ENCODE measurements around the gene ARHGAP45. TPM values are rescaled to one million over a fixed set of nuclear protein-coding genes. Genes with fewer than 3 reads are reported as not detected.
"Not testable (repeated sequence)": the region's sequence is repeated elsewhere in the genome, so short reads cannot be mapped to it uniquely, and the experiment has no call there.

The ARHGAP45 gene
- total RNA-seq, 1 experiment from 2014 or later, result 0.57 TPM

DNA sequence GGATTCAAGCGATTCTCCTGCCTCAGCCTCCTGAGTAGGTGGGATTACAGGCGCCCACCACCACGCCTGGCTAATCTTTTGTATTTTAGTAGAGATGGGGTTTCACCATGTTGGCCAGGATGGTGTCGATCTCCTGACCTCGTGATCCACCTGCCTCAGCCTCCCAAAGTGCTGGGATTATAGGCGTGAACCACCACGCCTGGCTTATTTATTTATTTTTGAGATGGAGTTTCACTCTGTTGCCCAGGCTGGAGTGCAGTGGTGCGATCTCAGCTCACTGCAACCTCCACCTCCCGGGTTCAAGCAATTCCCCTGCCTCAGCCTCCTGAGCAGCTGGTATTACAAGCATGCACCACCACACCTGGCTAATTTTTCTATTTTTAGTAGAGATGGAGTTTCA, 47.8 kb downstream of the ARHGAP45 start:
- DNase-seq (ENCODE audit: low read depth), result not testable (repeated sequence)

DNA sequence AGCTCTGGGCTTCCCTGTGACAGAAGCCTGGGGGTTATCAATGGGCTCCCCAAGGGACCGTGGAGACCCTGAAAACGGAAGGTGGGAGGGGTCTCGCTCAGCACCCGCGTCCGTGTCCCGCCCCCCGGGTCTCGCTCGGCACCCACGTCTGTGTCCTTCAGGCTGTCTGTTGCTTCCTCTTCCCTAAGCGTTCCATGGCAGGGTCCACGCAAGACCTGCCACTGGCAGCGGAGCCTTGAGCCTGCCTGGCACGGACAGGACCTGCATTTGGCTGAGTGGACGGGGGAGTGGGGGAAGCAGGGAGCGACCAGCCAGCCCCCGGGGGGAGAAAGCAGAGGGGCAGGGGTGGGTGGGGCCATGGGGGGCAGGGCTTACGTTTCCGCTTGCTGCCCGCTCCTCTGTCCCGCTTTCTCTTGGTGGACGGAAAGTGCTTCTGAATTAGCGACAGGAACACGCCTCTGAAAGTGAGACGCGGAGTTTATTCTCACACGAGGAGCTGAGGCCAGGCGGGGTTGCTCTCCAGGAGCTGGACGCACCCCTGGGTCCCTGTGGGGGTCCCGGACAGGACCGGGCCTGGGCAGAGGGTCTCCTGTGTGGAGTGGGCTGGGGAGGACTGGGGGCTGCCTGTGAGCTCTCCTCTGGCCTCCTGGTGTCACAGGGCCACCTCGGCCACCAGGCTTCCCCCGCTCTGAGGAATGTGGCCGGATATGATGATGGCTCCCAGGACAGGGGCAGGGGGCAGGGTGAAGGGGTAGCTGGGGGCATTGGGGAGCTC, 48.9 kb downstream of the ARHGAP45 start:
- DNase-seq (ENCODE audit: low read depth), result no peak

DNA sequence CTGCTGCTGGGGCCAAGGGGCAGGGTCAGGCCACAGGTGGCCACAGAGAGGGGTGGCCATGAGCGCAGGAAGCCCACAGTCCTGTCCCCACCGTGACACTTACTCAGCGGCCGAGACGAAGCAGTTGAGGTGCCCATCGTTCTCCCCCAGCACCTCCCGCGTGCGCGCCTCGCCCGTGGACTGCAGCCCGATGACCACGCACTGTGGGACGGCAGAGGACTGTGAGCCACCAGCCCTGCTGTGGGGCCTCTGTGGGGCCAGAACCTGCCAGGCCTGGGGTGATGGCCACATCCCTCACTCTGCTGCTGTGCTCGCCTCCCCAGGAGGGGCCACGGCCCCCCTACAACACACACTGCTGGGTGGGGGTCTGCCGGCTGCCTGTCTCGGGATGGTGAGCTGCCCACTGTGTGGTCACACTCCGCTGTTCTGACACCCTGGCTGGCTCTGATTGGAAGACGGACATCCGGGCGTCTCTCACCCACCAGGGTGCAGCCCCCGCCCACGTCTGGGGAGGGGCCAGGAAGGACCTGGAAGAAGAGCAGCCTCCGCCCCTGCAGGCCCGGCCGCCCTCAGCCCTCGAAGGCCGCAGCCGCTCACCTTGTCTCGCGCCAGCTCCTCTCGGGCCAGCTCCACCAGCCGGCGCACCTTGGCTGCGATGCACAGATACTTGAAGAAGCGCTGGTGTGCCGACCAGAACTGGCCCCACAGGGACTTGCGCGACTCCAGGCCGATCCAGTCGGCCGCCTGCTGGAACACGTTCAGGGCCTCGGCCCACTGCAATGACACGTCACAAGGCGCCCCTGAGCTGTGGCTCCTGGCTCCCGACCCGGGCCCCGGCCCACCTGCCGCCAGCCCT, 50.0 kb downstream of the ARHGAP45 start:
- DNase-seq (ENCODE audit: low read depth), result no peak

DNA sequence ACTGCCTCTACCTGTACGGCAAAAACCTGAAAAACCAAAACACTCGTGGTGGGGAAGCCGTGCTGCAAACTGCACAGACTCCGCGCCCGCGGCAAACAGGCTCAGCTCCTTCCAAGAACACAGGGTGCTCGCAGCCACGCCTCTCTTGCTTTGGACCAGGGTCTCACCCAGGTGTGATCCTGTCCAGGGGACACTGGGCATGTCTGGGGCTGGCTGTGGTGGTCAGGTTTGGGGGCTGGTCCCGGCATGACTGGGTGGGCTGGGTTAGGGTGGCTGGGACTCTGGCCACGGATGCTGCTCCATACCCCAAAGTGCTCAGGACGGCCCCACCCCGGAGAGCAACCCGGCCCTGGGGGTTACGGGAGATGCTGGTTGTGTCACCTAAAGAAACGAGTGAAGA, 50.7 kb downstream of the ARHGAP45 start:
- no peak for DNase-seq (ENCODE audit: low read depth)

DNA sequence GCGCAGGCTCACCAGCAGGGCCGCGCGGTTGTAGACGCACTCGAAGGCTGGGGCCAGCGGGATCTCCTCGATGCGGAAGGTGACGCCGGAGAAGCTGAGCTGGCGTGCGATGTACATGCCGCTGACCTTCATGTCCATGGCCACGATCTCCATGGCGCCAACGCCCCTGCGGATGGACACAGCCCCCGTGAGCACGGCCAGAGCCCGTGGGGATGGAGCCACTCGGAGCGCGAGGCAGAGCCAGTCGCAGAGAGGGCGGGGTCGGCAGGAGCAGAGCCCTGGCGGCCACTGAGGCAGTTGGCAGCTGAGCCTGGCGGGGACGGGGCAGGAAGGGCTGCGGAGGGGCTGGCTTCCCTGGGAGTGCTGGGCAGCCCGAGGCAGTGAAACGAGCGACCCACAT, 52.0 kb downstream of the ARHGAP45 start:
- DNase-seq (ENCODE audit: low read depth), result no peak

DNA sequence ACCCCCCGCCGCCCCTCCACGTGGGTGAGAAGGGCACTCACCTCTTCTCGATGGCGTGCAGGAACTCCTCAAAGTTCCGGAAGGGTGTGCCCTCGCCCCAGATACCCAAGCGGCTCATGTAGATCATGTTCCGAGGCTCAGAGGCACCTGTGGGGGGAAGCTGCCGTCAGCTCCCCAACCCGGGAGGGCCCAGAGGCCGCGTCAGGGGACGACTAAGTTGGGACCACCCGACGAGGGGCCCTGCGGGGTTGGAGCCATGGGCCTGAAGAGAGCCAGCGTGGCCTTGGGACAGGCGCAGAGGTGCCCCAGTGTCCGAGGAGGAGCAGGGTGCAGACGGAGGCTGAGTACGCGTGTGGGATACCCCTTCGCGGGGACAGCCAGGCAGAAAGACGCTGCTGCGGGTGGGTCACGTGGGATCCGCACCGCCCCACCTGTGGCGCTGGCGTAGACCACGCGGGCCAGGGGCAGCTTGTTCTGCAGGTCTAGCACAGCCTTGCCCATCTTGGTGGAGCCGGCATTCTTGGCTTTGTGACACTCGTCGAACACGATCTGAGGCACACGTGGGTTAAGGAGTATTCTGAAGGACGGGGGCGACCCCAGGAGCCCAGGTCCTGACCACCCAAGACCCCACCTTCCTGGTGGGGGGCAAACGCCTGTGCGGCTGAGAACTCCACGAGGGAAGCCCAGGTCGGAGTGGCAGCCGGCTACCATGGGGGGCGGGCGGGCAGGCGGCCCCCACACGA, 52.7 kb downstream of the ARHGAP45 start:
- no peak for DNase-seq (ENCODE audit: low read depth)

DNA sequence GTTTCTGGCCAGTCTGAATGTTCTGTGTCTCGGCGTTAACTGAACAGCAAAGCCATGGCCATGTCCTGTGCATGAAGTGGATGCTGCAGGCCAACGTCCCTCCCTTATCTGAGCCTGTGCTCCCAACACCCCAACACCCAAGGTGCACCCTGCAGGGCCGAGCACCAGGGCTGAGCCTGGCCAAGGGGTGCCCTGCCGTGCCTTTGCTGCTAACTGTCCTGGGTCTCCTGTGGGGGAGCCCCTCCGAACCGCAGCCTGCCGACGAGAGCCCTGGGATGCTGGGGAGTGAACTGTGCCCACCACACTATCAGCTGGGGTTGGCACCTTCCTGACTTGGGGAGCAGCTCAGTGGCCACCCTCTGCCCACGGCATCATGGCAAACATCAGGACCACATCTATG, 54.4 kb downstream of the ARHGAP45 start:
- no peak for DNase-seq (ENCODE audit: low read depth)

DNA sequence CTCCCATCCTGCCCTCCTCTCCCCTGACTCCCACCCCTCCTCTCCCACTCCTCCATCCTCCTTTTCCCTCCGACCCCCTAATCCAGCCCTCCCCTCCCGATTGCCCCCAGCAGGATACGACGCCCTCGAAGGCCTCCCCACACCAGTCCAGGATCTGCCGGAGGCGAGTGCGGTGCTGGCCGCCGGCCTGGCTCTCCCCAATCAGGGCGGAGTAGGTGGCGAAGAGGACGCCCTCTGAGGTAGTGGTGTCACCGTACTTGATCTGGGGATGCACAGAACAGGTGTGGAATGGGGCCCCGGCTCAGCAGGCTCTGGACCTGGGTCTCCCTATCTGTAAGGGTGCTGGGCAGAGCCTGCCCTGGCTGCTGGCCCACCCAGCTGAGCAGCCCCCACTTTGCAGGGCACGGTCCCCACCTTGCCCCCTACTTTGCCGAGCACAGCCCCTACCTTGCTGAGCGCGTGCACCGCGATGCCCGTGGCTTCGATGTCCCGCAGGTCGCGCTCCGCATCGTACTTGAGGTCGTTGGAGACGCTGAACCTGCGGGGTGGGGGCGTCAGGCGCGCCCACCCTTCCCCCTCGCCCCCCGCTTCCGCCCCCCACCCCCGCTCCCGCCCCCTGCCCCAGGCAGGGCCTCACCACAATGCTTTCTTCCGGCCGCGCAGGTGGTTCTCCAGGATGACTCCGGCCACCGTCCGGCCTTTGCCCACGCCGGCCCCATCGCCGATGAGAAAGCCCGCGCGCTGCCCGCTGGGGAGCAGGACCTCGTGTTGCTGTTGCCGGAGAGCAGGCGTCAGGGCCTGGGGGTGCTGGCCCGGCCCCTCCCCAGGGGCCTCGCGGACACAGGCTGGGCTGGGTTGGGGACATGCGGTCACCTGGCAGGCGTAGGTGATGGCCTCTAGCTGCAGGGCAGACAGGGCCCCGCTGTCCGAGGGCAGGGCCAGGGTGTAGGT, 55.3 kb downstream of the ARHGAP45 start:
- DNase-seq (ENCODE audit: low read depth), result no peak

DNA sequence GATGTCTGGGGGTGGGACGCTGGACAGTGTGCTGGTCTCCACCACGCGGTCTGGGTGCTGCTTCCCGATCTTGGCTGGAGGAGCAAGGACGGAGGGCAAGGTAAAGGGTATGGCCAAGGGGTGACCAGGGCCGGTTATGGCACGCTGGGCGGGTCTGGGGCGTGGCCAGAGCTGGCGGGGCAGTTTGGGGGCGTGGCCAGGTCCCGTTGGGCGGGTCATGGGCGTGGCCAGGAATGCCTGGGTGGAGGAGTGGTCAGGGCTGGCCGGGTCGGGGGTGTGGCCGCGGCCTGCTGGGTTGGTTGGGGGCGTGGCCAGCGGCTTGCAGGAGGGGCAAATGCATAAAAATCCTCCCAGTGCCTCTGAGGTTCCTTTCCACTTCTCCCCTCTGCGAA, 56.0 kb downstream of the ARHGAP45 start:
- DNase-seq (ENCODE audit: low read depth), result peak; percentile 63

DNA sequence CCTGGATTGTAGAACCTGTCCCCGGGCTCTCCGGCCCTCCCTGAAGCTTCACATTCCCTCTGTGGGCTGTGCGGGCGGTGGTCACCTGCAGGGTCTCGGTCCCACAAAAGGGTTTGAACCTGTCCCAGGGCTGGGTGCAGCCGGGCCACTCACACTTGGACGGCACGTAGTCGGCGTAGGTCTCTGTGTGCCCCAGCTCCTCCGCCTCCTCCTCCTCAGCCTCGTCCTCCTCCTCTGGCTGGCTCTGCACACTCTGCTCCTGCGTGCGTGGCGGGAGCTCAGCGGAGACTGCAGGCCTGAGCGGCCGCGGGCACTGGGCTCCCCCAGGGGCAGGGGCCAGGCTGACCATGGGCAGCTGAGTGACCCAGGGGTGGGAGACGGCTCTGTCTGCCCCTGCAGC, 56.4 kb downstream of the ARHGAP45 start:
- DNase-seq (ENCODE audit: low read depth), result no peak

DNA sequence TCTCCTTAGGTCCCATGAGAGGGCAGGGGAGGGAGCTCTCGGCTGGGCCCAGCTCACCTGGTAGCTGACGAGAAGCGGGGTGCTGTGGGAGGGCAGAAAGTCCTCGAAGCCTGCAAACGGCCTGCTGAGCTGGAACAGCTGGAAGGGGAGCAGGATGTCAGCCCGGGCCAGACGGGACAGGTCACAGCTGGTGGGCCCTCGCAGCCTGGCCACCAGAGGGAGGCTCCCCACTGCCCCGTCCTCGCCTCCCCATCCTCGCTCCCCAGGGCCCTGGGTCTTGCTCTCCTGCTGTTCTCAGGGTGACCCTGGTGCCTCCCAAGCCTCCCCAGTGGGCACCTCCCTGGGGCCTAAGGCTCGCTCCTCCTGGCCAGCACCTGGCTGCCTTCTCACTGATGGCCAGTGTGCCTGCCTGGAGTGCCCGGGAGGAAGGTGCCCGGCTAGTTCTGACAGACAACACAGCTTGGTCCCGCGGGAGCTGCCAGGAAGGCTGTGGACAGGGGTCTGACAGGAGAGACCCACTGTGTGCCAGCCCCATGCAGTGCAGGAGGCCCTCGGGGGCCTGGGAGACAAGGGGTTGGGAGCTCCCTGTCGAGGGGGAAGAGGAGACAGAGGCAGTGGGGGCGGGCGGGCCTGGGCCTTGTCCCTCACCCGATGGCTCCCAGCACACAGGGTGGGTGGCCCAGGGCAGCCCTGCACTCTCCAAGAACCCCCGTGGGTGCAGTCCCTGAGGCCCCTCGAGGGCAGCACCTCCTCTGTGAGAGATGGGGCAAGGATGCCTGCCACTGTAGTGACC, 57.1 kb downstream of the ARHGAP45 start:
- DNase-seq (ENCODE audit: low read depth), result no peak

DNA sequence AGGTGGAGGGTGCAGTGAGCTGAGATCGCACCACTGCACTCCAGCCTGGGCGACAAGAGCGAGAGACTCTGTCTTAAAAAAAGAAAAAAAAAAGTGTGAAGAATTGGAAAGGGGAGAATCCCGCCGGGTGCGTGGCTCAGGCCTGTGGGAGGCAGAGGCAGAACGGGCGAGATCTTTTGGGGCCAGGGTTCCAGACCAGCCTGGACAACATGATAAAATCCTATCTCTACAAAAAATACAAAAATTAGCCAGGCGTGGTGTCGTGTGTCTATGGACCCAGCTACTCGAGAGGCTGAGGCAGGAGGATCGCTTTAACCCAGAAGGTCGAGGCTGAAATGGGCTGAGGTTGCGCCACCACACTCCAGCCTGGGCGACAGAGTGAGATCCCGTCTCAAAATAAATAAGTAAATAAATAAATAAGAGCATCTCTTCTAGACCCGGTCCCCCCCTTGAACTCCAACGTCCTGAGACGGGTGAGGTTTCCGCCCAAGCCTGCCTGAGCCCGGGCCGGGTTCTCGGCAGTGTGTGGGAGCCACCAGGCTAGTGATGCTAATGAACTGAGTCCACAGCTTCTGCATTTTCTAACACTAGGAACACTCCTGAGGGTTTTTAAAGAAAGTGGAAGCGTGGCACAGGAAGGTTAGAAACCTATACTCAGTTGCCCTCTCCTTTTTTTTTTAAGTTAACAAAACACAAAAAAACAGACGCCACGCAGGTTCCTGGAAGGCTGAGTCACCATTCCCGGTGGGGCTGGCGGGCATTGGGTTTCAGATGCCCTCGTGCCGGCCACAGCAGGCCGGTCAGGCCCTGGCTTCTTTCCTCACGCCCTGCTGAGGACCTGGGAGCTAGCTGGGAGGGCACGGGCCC, 58.9 kb downstream of the ARHGAP45 start:
- peak; percentile 83 for DNase-seq (ENCODE audit: low read depth)

DNA sequence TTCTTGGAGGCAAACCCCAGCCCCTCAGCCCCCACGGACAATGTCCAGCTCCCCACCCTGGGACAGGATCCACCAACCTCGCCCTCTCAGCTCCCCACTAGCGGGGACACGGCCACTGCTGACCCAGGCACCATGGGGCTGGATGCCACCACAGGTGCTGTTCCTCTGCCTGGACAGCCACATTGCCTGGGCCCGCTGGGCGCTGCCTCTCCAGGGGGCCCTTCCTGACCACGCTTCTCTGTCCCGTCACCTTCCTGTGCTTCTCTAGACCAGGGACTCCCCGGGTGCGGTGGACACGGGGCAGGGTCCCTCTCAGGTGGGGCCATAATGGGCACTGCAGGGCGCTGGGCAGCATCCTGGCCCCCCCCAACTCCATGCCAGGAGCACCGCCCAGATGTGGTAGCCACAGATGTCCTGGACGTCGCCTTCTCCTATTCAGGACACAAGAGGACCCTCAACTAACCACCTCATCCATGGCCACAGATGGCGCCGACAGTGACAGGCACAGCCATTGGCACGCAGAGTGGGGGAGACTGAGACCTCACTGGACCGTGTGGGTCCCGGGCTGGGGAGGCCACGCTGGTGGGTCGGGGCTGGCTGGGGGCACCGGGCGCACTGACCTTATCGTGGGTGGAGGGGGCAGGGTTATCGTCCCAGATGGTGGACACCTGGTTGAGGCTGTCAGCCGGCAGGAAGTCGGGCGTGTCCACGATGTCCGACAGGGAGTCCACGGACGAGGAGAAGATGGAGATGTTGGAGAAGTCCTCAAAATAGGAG, 60.2 kb downstream of the ARHGAP45 start:
- DNase-seq (ENCODE audit: low read depth), result no peak

DNA sequence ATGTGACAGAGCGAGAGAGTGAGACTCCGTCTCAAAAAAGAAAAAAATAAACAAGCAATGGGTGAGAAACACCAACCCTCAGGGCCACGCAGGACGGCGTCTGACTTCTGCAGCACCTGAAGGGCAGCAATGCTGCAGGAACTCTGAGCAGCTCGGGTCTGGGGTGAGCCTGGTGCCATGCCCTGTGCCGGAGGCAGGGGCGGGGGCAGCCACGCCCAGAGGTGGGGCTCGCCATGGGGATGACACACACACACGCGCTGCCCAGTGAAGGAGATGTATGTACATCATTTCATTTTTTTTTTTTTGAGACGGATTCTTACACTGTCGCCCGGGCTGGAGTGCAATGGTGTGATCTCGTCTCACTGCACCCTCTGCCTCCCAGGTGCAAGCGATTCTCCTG, 61.1 kb downstream of the ARHGAP45 start:
- DNase-seq (ENCODE audit: low read depth), result no peak

DNA sequence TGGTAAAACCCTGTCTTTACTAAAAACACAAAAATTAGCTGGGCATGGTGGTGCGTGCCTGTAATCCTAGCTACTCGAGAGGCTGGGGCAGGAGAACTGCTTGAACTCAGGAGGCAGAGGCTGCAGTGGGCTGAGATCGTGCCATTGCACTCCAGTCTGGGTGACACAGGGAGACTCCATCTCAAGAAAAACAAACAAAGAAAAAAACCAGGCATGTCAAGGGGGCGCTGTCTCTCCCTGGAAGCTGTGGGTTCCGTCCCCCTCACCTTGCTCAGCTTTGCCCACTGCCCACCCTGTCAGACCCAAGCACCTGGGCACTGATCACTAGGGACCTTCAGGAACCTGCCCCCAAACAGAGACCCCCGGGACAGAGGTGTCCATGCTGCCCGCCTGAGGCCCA, 62.1 kb downstream of the ARHGAP45 start:
- not testable (repeated sequence) for DNase-seq (ENCODE audit: low read depth)

DNA sequence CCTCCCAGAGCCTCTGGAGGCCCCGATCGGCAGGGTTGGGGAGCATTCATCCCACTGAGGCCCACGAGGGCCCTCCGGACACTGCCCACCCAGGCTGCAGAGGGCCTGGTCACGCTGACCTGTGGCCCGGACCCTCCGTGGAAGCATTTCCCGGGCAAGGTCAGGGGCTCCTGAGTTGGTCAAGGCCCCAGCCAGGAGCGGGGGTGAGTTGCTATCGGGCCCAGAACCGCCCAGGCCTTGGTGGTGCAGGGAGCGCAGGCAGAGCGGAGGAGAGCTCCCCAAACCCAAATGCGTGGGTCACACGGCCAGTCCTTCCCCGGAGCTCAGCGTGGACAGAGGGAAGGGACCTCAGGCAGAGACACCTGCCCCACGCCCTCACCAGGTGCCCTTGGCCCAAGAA, 62.6 kb downstream of the ARHGAP45 start:
- no peak for DNase-seq (ENCODE audit: low read depth)

DNA sequence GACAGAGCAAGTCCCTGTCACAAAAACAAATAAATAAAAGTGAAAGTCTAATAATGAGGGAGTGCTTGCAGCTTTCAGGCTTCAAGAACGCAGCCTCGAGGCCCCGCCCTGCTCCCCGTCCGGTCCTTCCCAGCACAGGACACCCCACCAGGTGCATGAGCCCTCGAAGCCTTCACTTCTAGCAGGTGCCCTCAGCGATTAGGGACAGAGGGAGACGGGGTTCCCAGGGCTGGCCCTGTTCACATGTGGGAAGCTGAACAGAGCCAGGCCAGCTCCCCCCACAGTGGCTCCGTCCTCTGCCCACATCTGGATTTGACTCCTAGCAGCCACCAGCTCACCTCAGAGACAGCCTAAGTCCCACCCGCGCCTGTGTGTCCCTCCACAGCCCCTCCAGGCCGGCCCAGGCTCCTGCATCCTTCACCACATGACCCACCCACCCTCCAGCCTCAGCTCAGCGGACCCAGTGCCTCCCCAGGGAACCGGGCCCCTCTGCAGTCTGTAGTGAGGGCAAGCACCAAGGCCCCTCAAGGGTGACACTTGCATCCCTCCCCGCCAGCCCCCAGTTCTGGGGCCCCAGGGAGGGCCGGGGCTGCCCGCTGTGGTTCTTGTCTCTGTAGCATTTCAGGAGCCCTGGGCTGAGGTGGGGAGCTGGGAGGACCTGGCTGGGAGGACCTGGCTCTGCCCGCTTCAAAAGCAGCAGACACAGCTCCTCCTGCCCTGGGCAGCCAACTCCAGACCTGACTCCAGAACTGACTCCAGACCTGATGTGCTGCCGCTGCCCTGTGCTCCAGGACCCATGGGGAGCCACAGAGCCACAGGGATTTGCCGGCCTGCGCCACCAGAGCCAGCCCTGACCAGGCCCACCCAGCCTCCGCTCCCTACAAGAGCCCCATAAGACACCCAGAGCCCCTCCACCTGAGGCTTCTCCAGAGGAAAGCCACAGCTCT, 64.1 kb downstream of the ARHGAP45 start:
- no peak for DNase-seq (ENCODE audit: low read depth)

Data from LHCN-M2 (cell line).